Nephron (organoid): Measurements from ENCODE around the gene ITPR1.
A peak's percentile ranks its signal among the peaks of the same experiment; 100 is the strongest.

ENCODE experiments used
- H3K27ac Mint-ChIP-seq, 3 experiments: 2 replicates each; pipeline ENCODE4 v1.8.0; 2020; ENCODE audit warnings: mixed read lengths in 3 of 3, mild to moderate bottlenecking in 2 of 3, moderate library complexity in 1 of 3
- H3K27me3 Mint-ChIP-seq: 2 replicates; pipeline ENCODE4 v1.8.0; 2021; ENCODE audit warnings: low read depth, mild to moderate bottlenecking, moderate library complexity, mixed read lengths
- H3K36me3 Mint-ChIP-seq: 2 replicates; pipeline ENCODE4 v1.8.0; 2020; ENCODE audit warnings: low read depth, mixed read lengths
- H3K4me1 Mint-ChIP-seq: 2 replicates; pipeline ENCODE4 v1.8.0; 2020; ENCODE audit warnings: mixed read lengths
- H3K4me3 Mint-ChIP-seq, 3 experiments: 2 replicates each; pipeline ENCODE4 v1.8.0; 2020; ENCODE audit warnings: mild to moderate bottlenecking in 3 of 3, mixed read lengths in 3 of 3, moderate library complexity in 2 of 3
- H3K9me3 Mint-ChIP-seq: 2 replicates; pipeline ENCODE4 v1.8.0; 2020; ENCODE audit warnings: mixed read lengths
- CTCF ChIP-seq, 3 experiments: fragments of 200-600 bp; sonication (generic); IDR thresholded peaks; one replicate each; pipeline ENCODE4 v1.5.0; 2021; ENCODE audit warnings: antibody characterized with exemption in 3 of 3; ENCODE audit not compliant: unreplicated experiment in 3 of 3

ITPR1 gene

DNA sequence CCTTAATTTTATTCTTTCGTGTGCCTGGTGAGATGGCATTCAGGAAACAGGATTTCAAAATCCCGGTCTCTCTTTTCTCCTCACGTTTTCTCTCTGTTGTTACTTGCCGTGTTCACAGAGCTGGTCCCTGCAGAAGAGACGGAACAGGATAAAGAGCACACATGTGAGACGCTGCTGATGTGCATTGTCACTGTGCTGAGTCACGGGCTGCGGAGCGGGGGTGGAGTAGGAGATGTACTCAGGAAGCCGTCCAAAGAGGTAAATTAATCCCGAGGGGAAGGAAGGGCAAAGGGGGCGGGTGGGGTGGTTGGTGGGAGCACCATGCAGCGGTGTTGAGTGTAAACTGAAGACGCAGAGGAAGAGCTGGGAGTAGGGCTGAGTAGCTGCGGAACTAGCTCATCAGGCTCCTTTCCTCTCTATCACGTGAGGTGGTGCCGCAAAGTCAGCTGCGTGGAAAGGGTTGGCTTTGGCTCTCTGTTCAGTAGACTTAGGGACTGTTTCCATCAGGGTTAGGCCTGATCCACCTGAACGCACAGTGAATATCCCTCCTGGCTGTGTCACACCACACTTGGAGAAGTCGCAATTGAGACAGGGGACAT is 321.3 kb downstream of the ITPR1 start:
- no peak overlapping the region for H3K4me3 Mint-ChIP-seq
- peaks cover 20% of the 10 kb centered on the region for H3K9me3 Mint-ChIP-seq
- peak overlapping the region in 1 of 3 experiments; percentile 61 for H3K27ac Mint-ChIP-seq
- H3K4me1 Mint-ChIP-seq = peaks cover 35% of the 10 kb centered on the region
- H3K27me3 Mint-ChIP-seq = no peaks in the 10 kb centered on the region
- no peak for TF ChIP-seq CTCF (IDR thresholded peaks at IDR 0.05; ENCODE audit: unreplicated experiment in 3 of 3)
- peaks cover 87% of the 10 kb centered on the region for H3K36me3 Mint-ChIP-seq

DNA sequence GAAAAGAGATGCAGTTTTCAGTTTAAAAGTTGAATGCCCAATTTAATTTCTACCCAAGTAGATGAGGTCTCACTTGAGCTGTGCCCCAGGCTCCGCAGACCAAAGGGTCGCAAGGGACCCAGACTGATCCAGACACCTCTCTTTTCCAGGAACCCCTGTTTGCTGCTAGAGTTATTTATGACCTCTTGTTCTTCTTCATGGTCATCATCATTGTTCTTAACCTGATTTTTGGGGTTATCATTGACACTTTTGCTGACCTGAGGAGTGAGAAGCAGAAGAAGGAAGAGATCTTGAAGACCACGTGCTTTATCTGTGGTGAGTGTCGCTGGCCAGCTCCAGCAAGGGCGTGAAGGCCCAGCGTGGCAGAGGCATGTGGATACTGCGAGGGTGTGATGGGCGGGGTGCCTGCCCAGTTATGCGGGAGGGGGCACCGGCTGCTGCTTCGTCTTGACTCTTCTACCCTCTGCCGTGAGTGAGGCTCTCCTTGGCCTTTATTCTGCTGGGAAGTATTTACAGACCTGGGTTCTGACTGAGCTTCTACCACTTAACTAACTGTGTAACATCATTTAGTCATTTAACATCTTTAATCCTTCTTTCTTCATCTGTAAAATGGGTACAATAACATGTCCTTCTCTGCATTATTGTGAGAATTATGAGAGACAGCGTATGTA is 321.9 kb downstream of the ITPR1 start:
- Mint-ChIP-seq H3K27me3 (no peaks in the 10 kb centered on the region), H3K4me3 (no peak overlapping the region), H3K36me3 (peaks cover 90% of the 10 kb centered on the region), H3K4me1 (peaks cover 29% of the 10 kb centered on the region), H3K27ac (no peak overlapping the region), H3K9me3 (peaks cover 20% of the 10 kb centered on the region)
- TF ChIP-seq CTCF (IDR thresholded peaks at IDR 0.05; ENCODE audit: unreplicated experiment in 3 of 3) = no peak

- Mint-ChIP-seq H3K27me3 (no peaks in the 10 kb centered on the region), H3K4me1 (peaks cover 20% of the 10 kb centered on the region), H3K4me3 (no peak overlapping the region), H3K9me3 (peaks cover 20% of the 10 kb centered on the region), H3K27ac (no peak overlapping the region), H3K36me3 (peaks cover 94% of the 10 kb centered on the region)
- TF ChIP-seq CTCF (IDR thresholded peaks at IDR 0.05; ENCODE audit: unreplicated experiment in 3 of 3) = no peak
Observed at GRCh38 chr3:4816306-4816705, 323.2 kb downstream of the ITPR1 start.

DNA sequence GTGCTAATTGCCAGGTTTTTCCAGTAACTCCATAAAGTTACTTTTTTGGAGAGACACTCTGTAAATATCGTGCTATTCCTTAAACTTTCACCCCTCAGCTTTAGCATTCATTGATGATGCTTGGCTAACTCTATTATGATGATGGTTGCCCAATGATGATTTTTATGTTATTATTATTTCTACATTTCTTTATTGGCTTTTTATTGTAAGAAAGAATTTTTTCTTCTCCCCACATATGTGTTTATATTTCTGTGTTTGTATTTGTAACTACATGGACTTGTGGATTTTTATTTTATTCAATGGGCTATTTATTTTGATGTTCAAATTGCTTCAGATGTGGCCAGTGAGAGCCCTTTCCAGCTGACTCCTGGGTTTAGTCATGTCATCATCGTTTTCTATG is 323.6 kb downstream of the ITPR1 start:
- TF ChIP-seq CTCF (IDR thresholded peaks at IDR 0.05; ENCODE audit: unreplicated experiment in 3 of 3) = no peak
- peaks cover 20% of the 10 kb centered on the region for H3K9me3 Mint-ChIP-seq
- no peak overlapping the region for H3K27ac Mint-ChIP-seq
- no peak overlapping the region for H3K4me3 Mint-ChIP-seq
- no peaks in the 10 kb centered on the region for H3K27me3 Mint-ChIP-seq
- peaks cover 20% of the 10 kb centered on the region for H3K4me1 Mint-ChIP-seq
- peaks cover 94% of the 10 kb centered on the region for H3K36me3 Mint-ChIP-seq

GRCh38 chr3:4817128-4817527 is 324.0 kb downstream of the ITPR1 start:
- H3K4me1 Mint-ChIP-seq = peaks cover 19% of the 10 kb centered on the region
- no peak for TF ChIP-seq CTCF (IDR thresholded peaks at IDR 0.05; ENCODE audit: unreplicated experiment in 3 of 3)
- no peak overlapping the region for H3K4me3 Mint-ChIP-seq
- no peak overlapping the region for H3K27ac Mint-ChIP-seq
- no peaks in the 10 kb centered on the region for H3K27me3 Mint-ChIP-seq
- H3K36me3 Mint-ChIP-seq = peaks cover 97% of the 10 kb centered on the region
- peaks cover 20% of the 10 kb centered on the region for H3K9me3 Mint-ChIP-seq

- Mint-ChIP-seq H3K4me3 (no peak overlapping the region), H3K4me1 (peaks cover 9% of the 10 kb centered on the region), H3K27me3 (no peaks in the 10 kb centered on the region), H3K27ac (no peak overlapping the region), H3K36me3 (peaks cover 99% of the 10 kb centered on the region), H3K9me3 (peaks cover 20% of the 10 kb centered on the region)
- no peak for TF ChIP-seq CTCF (IDR thresholded peaks at IDR 0.05; ENCODE audit: unreplicated experiment in 3 of 3)
Observed at GRCh38 chr3:4818164-4818563, 325.0 kb downstream of the ITPR1 start.
